ENCODE data around the gene TRIM3. TPM values are rescaled to one million over a fixed set of nuclear protein-coding genes. Genes with fewer than 3 reads are reported as not detected.

Gene TRIM3
- total RNA-seq, 1 donor from 2014 or later: 28.2 TPM

GRCh38 chr11:6480299-6480914 lies 6.7 kb upstream of the TRIM3 start:
- DNase-seq (ENCODE audit: low read depth): no peak

DNA sequence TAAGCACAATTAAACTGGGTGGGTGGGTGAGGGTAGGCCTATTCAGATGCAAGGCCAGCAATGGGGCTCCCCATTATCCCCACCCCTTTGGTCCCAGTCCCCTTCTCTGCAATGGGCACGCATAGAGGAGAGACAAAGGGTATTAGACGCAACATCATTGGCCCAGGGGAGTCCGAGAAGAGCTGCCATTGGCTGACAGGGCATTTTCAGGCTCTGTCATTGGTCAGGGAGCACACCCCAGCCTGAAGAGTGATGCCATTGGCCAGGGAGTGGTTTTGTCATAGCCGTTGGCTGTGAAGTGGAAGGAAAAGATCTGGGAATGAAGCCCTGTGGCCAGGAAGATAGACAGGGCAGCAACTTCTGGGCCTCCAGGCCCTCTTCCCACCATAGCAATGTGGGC lies 2.8 kb upstream of the TRIM3 start:
- DNase-seq (ENCODE audit: low read depth): no peak

DNA sequence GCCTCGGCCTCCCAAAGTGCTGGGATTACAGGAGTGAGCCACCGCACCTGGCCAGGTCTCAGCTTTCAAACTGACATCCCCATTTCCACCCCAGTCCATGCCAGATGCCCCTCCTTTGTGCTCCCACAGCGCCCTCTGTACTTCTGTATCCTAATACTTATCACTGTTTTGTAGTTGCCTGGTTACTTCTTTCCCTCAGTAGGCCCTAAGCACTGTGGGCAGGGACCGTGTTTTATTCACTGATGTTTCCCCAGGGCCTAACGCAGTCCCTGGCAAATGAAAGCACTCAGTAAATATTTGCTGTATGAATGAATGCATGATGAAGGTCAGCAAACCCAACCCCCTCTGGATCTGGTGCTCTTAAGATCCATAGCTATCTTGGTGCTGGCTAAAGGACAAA lies 2.2 kb upstream of the TRIM3 start:
- no peak for DNase-seq (ENCODE audit: low read depth)

DNA sequence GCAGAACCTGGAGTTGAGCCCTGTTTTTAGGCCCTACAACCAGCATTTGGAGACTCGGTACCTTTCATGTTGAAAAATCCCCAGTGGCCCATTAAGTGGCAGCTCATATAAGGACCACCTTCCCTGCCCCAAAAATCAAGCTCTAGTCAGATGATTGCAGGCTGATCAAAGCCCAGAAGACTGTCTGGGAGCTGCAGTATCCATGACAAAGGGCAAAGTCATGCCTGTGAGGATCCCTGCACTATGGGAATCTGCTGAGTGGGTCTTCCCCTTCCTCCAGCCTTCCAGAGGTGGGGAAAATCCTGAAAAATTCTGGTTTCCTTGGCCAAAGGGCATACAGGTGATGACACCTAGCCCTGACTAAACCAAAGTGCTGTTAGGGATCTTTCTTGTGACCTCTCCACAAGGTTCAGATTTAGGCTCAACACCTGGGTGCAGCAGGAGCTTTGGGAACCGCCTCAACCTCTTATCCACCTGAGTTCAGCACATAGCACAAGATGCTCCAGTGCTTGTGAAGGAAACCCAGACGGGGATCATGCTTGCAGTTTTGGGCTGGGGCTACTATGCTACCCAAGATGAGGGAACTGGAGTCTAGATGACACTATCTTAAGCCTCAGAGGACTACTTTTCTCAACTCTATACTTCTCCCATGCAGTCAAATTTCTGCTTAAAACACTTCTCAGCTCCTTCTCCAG lies 1.2 kb upstream of the TRIM3 start:
- no peak for DNase-seq (ENCODE audit: low read depth)

- DNase-seq (ENCODE audit: low read depth): no peak
These were observed 662 bp upstream of the TRIM3 start for GRCh38 chr11:6474413-6474792.

DNA sequence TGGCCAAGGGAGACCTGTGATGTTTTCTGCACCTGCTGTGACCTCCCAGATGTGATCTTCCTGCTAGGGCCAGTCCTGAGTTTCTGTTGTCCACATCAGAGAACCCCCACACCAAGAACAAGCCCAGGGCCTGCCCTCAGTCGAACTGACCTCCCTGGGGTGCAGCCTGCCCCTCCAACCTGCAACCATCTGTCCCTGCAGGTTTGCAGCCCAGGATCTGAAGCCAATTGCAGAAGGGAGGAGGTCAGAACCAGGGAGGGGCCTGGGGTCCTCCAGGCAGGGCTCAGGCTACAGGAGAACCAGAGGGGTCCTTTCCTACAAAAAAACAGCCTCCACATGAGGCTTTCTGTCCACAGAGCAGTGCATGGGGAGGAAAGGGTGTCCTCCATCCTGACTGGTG lies 807 bp downstream of the TRIM3 start:
- DNase-seq (ENCODE audit: low read depth): no peak

DNA sequence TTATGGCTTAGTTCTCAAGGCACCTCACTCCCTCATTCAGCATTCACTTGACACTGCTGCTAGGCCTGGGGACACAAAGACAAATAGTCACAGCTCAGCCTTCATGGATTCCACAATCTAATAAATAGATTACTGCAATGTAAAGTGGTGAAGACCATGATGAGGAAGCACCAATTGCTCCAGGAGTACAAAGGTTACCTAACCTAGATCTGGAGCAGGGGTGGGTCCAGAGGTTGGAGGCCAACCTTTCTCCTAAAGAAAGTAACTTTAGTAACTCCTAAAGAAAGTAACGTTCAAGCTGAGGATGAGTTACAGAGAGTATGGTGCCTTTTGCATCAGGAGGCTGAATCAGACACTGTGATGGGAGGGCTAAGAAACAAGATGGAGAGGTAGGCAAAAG lies 4.1 kb downstream of the TRIM3 start:
- DNase-seq (ENCODE audit: low read depth): no peak

DNA sequence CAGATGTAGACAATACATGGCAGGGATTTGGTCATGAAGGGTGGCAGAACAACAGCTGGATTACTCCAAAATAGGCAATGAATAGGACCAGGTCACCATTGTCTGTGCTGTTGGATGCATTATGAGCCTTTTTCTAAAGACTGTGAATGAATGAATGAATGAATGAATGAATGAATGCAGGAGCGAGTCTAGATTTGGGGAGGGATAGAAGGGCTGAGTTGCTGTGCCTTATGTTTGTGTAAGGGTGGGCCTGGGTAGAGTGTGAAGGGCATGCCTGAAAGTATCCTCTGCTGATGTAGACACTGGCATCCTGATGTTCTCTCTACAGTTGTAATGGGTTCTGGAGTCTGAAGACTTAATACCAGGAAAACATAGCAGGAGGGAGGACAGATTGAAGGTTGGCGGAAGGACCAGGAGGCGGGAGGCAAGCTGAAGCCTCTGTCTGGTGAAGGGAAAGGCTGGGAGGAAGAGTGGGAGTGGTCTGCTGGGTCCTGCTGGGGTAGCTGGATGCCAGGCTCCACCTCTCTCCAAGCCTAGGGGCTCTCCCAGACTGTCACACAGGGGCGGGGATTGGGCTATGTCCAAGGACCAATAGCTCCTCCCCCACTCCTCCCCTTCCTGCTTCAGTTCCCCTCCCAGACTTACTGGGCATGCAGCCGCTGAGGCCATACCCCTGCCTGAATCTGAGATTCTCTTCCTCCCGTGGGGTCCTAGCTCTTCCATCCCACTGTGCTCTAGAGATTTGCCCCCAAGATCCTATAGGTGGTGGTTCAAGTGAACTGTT lies 4.8 kb downstream of the TRIM3 start:
- peak; percentile 15 for DNase-seq (ENCODE audit: low read depth)

GRCh38 chr11:6459099-6459450 lies 14.7 kb downstream of the TRIM3 start:
- DNase-seq (ENCODE audit: low read depth): no peak

DNA sequence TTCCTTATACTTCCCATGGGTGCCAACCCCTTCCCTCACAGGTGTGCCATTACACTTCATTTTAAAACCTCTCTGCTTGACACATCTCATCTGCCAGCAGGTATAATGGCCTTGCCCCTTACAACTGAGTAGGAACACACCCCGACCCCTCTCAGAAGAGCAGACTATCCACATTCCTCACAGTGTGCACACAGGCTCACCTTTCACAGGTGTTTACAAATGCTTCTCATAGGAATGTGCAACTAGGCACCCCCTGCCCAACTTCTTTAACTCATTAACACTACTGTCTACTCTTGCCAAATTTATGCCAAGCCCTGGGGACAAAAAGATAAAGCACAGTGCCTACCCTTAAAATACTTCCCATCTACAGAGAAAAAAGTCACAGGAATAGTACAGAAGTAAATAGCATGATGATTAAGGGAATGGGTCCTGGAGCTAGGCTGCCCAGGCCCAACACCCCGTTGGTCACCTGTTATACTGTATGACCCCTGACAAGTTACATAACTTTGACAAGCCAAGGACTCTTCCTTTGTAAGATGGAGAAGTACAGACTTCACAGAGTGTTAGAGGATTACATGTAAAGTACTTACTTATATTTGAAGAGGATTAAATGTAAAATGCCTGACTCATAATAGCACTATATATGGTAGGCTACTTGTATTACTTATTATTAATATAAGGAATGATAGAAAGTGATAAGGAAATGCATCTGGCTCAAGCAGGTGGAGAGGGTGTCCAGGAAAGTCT lies 15.2 kb downstream of the TRIM3 start:
- no peak for DNase-seq (ENCODE audit: low read depth)

- DNase-seq (ENCODE audit: low read depth): no peak
These were observed 16.0 kb downstream of the TRIM3 start for GRCh38 chr11:6457581-6458320.

DNA sequence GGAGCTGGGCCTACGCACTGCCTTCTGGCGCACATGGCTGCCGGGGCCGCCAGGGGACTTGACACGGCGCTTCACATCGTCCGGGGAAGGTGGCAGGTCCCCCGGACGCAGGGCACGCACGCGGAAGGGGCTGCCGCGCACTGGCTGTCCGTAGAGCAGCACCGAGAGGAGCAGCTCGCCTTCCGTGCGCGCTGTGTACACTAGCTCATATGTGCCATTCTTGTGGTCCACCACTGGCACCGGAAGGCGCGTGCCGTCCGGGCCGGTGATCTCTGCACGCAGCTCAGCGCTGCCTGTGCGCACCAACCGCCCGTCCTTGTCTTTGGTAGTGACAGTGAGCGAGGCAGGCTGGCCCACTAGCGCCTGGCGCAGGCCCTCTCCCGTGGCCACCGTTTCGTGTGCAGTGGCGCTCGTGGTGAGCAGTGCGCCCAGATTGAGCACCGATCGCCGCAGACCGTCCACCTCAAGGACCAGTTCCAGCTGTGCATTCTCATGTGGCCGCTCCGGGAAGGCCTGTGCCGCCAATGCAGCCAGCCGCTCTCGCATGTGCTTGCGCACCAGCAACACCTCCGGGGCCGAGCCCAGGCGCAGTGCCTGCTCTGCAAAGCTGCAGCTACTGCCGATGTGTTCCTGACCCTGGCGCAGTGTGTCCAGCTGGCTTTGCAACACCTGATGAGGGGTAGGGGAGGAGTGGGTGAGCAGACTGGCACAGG lies 17.2 kb downstream of the TRIM3 start:
- DNase-seq (ENCODE audit: low read depth): no peak

DNA sequence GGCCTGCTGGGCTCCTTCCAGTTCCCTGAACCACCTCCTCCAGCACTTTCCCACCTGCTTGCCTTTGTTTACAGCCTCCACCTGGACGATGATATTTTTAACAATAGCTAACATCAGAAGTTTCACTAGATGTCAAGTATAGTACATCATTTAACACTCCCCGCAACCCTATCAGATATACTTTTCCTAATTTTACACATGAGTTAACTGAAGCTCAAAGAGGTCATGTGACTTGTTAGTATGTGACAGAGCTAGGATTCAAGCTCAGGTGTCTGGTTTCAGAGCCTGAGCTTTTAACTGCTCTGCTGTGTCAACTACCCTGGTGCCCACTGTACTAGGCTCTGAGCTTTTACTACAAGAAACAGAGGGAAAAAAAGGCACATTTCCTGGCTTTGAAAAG lies 18.7 kb downstream of the TRIM3 start:
- no peak for DNase-seq (ENCODE audit: low read depth)

- no peak for DNase-seq (ENCODE audit: low read depth)
These were observed 20.6 kb downstream of the TRIM3 start for GRCh38 chr11:6453152-6453551.

- no peak for DNase-seq (ENCODE audit: low read depth)
These were observed 21.5 kb downstream of the TRIM3 start for GRCh38 chr11:6452219-6452618.

- DNase-seq (ENCODE audit: low read depth): no peak
These were observed 25.2 kb downstream of the TRIM3 start for GRCh38 chr11:6448574-6448973.

DNA sequence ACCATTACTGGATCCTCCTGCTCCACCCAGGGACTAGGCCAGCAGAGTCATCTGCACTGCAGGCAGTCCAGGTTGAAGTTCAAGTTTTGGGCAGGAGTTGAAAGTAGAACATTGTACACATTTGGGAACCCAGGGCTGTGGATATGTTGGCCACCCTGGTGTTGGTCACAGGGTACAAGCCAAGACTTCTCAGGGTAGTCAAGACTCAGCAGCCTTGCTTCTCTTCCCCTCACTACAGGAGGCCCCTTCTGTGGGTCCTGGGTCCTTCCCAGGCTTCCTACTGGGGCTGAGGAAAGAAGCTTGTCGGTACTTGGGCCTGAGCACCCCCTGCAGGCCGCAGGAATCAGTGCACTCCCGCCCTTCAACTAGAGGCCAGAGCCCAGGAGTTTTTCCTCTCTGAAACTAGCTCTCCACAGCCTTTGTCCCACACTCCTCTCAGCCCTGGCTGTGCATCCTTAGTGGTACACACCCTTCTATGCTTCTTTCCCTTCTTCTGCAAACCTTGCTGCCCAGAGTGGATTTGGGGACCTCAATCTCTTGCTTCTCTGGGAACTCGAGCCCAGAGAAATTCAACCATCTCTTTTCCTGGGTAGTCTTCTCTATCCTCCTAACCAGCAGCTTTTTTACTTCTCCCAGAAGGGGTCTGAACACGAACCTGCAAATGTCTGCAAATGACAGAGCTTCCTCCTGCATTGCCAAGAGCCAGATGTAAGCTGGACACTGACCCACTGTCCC lies 30.3 kb downstream of the TRIM3 start:
- DNase-seq (ENCODE audit: low read depth): peak; percentile 52

DNA sequence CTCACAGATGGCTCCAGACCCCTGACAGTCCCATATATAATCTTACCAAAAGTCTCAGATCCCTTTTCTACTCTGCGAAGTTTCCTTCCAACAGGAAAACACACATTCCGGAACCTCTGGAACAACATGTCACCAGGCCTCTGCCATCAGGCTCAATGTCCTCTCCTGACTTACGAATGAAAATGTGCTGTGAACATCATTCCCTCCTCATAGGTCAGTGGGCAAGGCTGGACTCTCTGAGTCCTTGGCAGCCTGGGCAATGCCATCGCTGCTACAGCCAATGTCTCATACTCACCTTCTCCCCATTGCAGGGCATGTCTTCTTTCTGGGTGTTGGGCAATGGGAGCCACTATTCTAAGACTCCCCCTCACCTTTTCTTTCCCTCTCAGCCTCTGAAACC lies 31.3 kb downstream of the TRIM3 start:
- no peak for DNase-seq (ENCODE audit: low read depth)

GRCh38 chr11:6440906-6441358 lies 32.8 kb downstream of the TRIM3 start, which contains the start of gene HPX:
Gene HPX (minus strand): TSS chr11:6440987. CDS start chr11:6440963, 24 bp downstream.
- no peak for DNase-seq (ENCODE audit: low read depth)

Data from myocyte (in vitro differentiated cells).